HG03571 (cell line): ENCODE data around the gene AZIN2.
A peak's percentile ranks its signal among the peaks of the same experiment; 100 is the strongest.
"Not testable (repeated sequence)": the region's sequence is repeated elsewhere in the genome, so short reads cannot be mapped to it uniquely, and the experiment has no call there.

ENCODE experiments used
- ATAC-seq: cut with Tn5 transposase; IDR thresholded peaks from one replicate; pipeline ENCODE4 v1.9.1; 2021; ENCODE audit not compliant: unreplicated experiment

Gene AZIN2

GRCh38 chr1:33126411-33127000 is 45.6 kb downstream of the AZIN2 start:
- ATAC-seq: no peak

- peak; percentile 89 for ATAC-seq
Measured at GRCh38 chr1:33127001-33127823, 46.3 kb downstream of the AZIN2 start.

- ATAC-seq: no peak
Measured at GRCh38 chr1:33128781-33129180, 47.8 kb downstream of the AZIN2 start.

- ATAC-seq: no peak
Measured at GRCh38 chr1:33130297-33130696, 49.3 kb downstream of the AZIN2 start.

- no peak for ATAC-seq
Measured at GRCh38 chr1:33131191-33131590, 50.2 kb downstream of the AZIN2 start.

GRCh38 chr1:33132549-33132948 is 51.6 kb downstream of the AZIN2 start:
- ATAC-seq: no peak

- ATAC-seq: no peak
Measured at GRCh38 chr1:33133478-33134105, 52.6 kb downstream of the AZIN2 start.

GRCh38 chr1:33136041-33136440 is 55.1 kb downstream of the AZIN2 start:
- ATAC-seq: not testable (repeated sequence)

- ATAC-seq: no peak
Measured at GRCh38 chr1:33137800-33138199, 56.8 kb downstream of the AZIN2 start.

GRCh38 chr1:33140153-33141149 is 59.5 kb downstream of the AZIN2 start:
- ATAC-seq: no peak

GRCh38 chr1:33141216-33141615 is 60.3 kb downstream of the AZIN2 start:
- no peak for ATAC-seq

GRCh38 chr1:33141781-33142180 is 60.8 kb downstream of the AZIN2 start:
- no peak for ATAC-seq

- no peak for ATAC-seq
Measured at GRCh38 chr1:33142483-33143064, 61.6 kb downstream of the AZIN2 start.

- ATAC-seq: no peak
Measured at GRCh38 chr1:33143176-33143575, 62.2 kb downstream of the AZIN2 start.

GRCh38 chr1:33143698-33144097 is 62.7 kb downstream of the AZIN2 start:
- ATAC-seq: no peak

- no peak for ATAC-seq
Measured at GRCh38 chr1:33146003-33146402, 65.0 kb downstream of the AZIN2 start.

- ATAC-seq: no peak
Measured at GRCh38 chr1:33147275-33147996, 66.5 kb downstream of the AZIN2 start.

GRCh38 chr1:33147997-33148314 is 67.0 kb downstream of the AZIN2 start:
- no peak for ATAC-seq

- no peak for ATAC-seq
Measured at GRCh38 chr1:33148615-33149014, 67.7 kb downstream of the AZIN2 start.
